HG03095 (cell line): Measurements from ENCODE around the gene NR2E3.
"Not testable (repeated sequence)": the region's sequence is repeated elsewhere in the genome, so short reads cannot be mapped to it uniquely, and the experiment has no call there.

ENCODE experiments used
- ATAC-seq: cut with Tn5 transposase; IDR thresholded peaks from one replicate; pipeline ENCODE4 v1.9.1; 2021; ENCODE audit warnings: moderate library complexity; ENCODE audit not compliant: unreplicated experiment

The NR2E3 gene

DNA sequence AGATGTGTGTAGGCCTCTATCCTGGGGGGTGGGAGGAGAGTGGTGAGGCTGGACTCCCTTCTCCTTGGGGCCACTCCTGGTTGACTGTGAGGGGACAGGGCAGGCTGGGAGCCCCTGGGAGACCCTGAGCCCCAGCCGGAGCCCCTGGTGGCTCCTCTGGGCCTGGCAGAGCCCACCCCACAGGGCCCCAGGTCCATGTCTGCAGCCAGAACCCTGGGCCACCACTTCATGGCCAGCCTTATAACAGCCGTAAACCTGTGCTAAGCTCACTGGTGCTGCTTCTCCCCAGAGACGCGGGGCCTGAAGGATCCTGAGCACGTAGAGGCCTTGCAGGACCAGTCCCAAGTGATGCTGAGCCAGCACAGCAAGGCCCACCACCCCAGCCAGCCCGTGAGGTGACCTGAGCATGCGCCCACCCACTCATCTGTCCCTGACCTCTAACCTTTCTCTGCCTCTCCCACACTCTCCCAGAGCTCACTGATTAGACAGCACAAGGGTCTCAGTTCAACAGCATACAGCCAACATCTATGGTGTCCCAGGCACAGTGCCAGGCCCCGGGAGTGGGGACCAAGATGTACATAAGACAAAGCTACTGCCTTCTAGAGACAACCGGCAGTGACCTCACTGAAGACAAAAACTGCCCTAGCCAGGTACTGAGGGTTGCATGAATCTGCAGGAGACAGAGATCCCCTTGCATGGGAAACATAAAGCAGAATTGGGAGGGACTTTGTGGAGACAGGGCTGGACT is 3.5 kb downstream of the NR2E3 start:
- no peak for ATAC-seq

DNA sequence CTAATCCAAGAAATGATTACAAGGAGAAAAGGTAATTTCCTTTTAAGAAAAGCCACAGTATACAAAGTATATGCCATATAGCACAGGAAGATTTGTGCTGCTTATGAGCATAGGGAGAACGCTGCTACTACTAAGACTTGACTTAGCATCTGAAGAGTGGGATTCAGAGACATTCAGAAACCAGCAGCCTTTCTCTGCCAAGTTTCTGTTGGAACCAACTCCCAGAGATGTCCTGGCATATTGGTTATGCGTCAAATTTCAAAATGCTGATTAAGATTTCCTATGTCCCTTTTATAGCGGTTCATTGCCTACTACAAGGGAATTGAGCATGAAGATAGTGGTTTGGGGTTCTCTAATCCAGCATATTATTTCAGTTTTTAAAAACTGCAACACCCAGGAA is 4.9 kb downstream of the NR2E3 start:
- no peak for ATAC-seq

- ATAC-seq: no peak
These were observed 7.0 kb downstream of the NR2E3 start for GRCh38 chr15:71817351-71817750.

DNA sequence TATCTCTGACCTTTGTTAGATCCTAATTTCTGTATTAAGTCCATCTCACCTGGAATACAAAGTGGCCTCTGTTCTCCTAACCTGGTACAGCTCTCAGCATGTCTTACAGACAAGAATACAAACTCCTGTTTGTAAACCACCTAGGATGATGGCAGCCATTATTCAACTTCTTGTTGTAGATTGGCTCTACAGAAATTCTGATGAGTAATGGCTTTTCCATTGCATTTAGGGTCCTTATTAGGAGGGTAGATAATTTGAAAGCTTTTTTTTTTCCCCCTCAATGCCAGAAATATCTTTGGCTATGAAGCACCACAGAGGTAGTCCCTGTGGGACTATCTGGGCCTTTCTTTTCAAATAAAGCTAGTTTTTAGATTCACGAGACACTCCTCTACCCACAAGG is 9.8 kb downstream of the NR2E3 start:
- no peak for ATAC-seq

DNA sequence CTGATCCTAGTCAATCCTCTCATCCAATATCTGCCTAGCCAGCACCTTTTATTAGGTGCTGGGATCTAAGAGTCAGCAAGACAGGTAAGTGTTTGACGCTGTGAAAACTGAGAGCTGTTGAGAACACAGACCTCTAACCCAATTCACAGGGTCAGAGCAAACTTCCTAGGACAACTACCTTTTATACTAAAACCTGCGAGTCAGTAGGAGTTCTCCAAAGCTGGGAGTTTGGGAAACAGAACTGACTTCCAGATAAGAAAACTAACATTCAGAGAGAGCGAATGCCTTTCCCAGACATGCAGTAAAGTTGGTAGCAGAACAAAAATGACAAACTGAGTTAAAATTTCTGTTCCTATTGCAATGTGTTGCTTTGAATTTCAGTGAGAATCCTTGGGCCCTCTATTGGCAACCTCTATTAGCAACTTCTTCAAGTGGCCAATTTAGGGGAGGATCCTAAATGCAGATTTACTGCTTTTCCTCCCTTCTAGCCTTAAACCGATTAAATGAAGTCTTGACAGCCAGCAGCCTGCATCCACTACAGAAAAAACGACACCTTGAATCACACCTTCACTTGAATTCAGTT is 11.3 kb downstream of the NR2E3 start:
- ATAC-seq: no peak

DNA sequence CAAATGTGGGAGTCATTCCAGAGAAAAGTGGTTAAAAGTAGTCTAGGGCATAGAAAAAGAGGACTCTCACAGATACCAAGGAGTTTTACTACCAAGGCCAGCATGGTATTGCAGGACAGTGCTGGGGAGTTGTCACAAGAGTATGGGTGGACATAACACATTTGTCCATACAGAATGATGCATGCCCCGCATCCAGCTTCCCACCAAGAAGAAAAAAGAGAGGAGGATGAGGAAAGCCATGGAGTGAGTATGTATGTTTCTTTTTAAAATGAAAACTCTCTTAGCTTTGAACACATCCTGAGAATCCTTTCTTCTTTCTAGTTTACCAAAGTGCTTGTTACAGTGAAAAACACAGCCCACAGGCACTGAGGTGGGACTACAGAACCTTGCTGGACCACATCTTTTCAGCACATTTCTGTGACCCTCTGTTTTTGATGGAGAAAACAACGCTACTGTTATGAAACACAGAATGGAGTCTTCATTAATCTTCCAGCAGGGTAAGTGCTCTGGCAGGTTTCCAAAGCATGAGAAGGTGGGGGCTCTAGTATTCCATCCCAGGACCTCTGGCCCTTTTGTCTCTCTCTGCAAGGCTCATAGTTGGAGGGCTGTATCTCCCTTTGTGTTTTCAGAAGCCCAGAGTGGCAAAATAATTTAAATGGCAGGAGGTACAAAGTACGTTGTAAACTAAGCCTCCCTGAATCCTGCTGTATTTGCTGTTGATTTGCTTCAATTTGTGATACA is 12.7 kb downstream of the NR2E3 start:
- ATAC-seq: no peak

DNA sequence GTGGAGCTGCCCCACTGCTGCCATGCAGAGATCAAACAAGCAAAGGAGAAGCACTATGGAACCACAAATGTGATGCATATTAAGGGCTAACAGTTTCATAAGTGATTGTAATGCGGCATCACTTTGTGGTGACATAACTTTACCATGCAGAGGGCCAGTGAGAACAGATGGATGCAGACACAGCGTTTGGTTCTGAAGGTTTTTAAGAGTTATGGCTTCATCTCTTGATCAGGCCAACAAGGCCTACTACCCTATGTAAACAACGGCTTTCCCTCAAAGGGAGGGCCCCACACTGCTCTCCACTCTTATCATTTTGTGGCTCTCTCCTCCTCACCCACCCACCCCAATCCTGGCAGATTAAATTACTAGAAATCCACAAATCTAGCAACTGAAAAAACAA is 13.4 kb downstream of the NR2E3 start:
- no peak for ATAC-seq

DNA sequence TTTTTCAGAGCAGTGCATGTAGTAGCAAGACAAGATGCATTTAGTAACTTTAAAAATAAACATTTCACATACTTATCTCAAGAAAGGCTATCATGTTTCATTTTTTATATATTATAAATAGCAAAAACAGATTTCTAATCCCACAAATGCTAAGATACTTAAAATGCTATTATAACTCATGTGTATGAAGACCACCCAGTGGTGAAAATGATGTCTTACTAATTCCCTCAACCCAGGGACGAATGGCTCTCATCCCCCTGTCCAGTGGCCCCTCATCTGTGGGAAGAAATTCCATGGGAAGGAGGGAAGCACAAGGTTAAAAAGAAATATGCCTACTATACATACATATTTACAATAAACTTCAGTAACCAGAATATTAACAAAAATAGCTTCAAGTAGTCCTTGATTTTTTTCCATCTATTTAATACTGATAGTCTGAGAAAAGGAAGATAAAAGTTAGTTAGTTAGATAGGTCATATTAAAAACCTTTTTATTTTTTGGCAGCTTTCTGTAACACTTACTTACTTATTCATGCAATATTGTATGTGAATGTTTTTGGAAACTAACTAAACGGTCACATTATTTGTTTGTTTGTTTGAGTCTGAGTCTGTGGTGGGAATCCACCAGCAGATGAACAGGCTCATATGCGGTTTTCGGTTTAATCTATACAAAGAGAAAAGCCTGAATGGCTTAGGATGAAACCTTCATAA is 14.8 kb downstream of the NR2E3 start:
- ATAC-seq: no peak

DNA sequence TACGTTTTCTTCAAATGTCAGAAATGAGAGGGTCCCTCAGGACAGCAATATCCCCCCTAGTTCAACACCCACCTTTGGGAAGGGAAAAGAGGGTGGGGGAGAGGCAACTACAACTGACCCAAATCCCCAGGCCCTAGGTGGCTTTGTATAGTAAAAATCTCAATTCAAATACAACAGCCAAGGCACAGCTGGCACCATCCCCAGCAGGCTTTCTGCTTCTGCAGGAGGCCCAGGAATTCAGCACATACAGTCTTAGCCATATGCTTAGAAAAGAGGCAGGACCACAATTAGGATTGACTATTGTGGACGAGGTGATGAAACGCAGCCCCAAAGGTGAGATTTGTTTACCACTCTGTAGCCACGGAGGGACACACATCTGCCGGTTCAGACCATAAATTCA is 15.8 kb downstream of the NR2E3 start:
- no peak for ATAC-seq

DNA sequence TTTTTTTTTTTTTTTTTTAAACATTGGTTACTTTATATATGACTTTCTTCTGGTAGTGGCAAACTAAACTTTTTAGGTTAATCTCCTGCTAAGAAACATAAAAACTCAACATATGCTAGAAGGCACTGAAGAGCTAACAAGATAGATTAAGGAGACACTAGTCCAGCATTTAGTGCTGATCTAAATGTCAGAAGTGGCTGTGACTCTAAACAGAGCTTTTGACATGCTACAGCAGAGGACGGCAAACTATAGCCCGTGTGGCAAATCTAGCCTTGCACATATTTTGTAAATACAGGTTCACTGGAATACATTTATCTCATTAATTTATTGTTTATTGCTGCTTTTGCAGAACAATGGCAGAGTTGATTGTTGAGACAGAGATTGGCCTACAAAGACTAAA is 20.6 kb downstream of the NR2E3 start:
- no peak for ATAC-seq

DNA sequence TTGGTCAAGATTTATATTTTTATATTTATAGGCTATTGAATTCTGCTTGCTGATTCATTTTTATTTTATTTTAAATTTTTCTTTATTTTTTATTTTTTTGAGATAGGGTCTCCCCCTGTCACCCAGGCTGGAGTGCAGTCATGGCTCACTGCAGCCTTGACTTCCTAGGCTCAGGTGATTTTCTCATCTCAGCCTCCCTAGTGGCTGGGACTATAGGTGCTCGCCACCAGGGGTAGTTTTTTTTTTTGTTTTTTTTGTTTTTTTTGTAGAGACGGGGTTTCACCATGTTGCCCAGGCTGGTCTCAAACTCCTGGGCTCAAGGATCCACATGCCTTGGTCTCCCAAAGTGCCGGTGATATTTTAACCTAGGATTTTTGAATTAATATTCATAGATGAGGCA is 31.2 kb downstream of the NR2E3 start:
- ATAC-seq: no peak

GRCh38 chr15:71844916-71845315 is 34.6 kb downstream of the NR2E3 start:
- no peak for ATAC-seq

GRCh38 chr15:71853543-71853942 is 43.2 kb downstream of the NR2E3 start:
- ATAC-seq: no peak

DNA sequence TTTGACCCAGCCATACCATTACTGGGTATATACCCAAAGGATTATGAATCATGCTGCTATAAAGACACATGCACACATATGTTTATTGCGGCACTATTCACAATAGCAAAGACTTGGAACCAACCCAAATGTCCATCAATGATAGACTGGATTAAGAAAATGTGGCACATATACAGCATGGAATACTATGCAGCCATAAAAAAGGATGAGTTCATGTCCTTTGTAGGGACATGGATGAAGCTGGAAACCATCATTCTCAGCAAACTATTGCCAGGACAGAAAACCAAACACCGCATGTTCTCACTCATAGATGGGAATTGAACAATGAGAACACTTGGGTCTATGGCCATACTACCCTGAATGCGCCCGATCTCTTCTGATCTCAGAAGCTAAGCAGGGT is 47.9 kb downstream of the NR2E3 start:
- not testable (repeated sequence) for ATAC-seq
